Left lung (tissue), 10 donors: ENCODE measurements around the gene PRTG. TPM values are rescaled to one million over a fixed set of nuclear protein-coding genes. Genes with fewer than 3 reads are reported as not detected.

Source experiments
- ATAC-seq: fragments of 200-7000 bp; cut with Tn5 transposase; one replicate; pipeline ENCODE4 v1.9.1; 2020; ENCODE audit warnings: moderate library complexity
- DNase-seq, 4 donors: peaks; one replicate each; pipeline ENCODE4 v3.0.0-alpha.2; 2013 to 2020
- H3K27ac ChIP-seq, 2 donors: fragments of 200-600 bp; sonication (generic) in 1 of 2; one replicate each; pipeline versions ENCODE4 v1.5.0 to v1.8.0; 2020 to 2021
- H3K27me3 ChIP-seq, 2 donors: fragments of 200-600 bp; sonication (generic) in 1 of 2; one replicate each; pipeline versions ENCODE4 v1.5.0 to v1.8.0; 2020 to 2021
- H3K36me3 ChIP-seq, 2 donors: fragments of 200-600 bp; sonication (generic) in 1 of 2; one replicate each; pipeline versions ENCODE4 v1.5.0 to v1.8.0; 2020 to 2021
- H3K4me1 ChIP-seq, 2 donors: fragments of 200-600 bp; one replicate each; pipeline ENCODE4 v1.8.0; 2021
- H3K4me3 ChIP-seq, 2 donors: fragments of 200-600 bp; sonication (generic) in 1 of 2; one replicate each; pipeline versions ENCODE4 v1.5.0 to v1.8.0; 2020 to 2021; ENCODE audit warnings: mild to moderate bottlenecking in 1 of 2
- H3K9me3 ChIP-seq, 2 donors: fragments of 200-600 bp; sonication (generic) in 1 of 2; one replicate each; pipeline versions ENCODE4 v1.5.0 to v1.8.0; 2020 to 2021
- CTCF ChIP-seq, 2 donors: fragments of 200-600 bp; sonication (generic) in 1 of 2; IDR thresholded peaks; one replicate each; pipeline versions ENCODE4 v1.5.0 to v1.8.0; 2021; ENCODE audit warnings: antibody characterized with exemption in 2 of 2
- intact Hi-C, 2 donors: fragments of 100-400 bp; cut with DNase I; formaldehyde crosslinking; loops; one replicate each; pipeline versions ENCODE4 v1.11.2 to v1.14.2; 2022
- polyA plus RNA-seq, 6 donors: library from polyadenylated mRNA; unstranded; fragments of 120-200 nt; gene quantifications; one replicate each; pipeline ENCODE4 v1.2.1, GENCODE V29; 2013; ENCODE audit not compliant: insufficient read length in 6 of 6
- total RNA-seq, 2 donors: library from RNA; stranded (reverse); fragmentation: NEBNext Ultra II Directional; extraction: Animal tissue kit (Norgen Biotek cat#: 25700); gene quantifications; one replicate each; pipeline ENCODE4 v1.2.1, GENCODE V29; 2021
- donor health status: DM: no; HTN: yes; CAD: no.
- donor health status: DM: no; HTN: no; CAD: no.

The PRTG gene
- total and polyA plus RNA-seq, 8 donors: 6.7 to 10.7 (median 6.8) TPM

DNA sequence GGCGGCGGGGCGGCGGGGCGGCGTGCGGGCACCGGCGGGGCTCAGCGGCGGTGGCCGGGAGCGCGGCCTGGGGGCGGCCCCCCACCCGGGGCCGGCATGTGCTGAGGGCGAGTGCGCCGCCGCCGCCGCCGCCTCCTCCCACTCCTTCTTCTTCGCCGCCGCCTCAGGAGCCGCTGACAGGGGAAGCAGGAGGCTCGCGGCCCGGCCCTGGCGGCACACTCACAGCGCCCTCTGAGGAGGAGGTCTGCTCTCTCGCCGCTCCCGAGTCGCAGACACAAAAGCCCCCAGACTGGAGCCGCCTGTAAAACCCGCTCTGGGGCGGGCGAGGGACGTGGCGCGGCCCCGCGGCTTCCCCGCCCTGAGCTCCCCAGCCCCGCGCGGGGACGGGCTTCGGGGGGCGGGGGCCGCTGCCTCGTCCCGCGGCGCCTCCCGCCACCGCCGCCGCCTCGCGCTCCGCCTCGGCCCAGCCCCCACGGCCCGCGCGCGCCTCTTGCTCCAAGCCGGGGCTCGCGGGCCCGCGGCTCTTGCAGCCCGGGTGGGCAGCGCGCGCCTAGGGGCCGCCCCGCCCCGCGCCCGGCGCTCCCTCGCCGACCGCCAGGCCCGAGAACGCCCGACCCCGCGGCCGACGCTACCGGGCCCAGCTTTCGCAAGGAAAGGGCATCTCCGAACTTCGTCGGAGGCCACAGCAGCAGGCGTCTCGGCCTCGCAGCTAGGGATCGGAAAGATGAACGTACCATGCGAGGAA, 154.7 kb downstream of the PRTG start, which contains the start of gene PYGO1:
TSS of gene PYGO1 (minus strand) at position 276 of the 745 bp plus-strand sequence. CDS start 462 bp downstream, outside the sequence.
- Histone ChIP-seq H3K9me3 (no peaks in the 10 kb centered on the region), H3K27me3 (peaks cover 5 to 77% of the 10 kb centered on the region in 2 donors), H3K4me3 (peak within 1 kb of the TSS; percentile 43 to 55), H3K36me3 (no peaks in the 10 kb centered on the region), H3K4me1 (peaks cover 5 to 9% of the 10 kb centered on the region in 2 donors), H3K27ac (peak within 1 kb of the TSS; percentile 69 to 86)
- DNase-seq (peak; percentile 68 to 88 (median 79)), ATAC-seq (peak; percentile 87)
- intact Hi-C loops: no loop called here
- TF ChIP-seq CTCF (IDR thresholded peaks at IDR 0.05): no peak

DNA sequence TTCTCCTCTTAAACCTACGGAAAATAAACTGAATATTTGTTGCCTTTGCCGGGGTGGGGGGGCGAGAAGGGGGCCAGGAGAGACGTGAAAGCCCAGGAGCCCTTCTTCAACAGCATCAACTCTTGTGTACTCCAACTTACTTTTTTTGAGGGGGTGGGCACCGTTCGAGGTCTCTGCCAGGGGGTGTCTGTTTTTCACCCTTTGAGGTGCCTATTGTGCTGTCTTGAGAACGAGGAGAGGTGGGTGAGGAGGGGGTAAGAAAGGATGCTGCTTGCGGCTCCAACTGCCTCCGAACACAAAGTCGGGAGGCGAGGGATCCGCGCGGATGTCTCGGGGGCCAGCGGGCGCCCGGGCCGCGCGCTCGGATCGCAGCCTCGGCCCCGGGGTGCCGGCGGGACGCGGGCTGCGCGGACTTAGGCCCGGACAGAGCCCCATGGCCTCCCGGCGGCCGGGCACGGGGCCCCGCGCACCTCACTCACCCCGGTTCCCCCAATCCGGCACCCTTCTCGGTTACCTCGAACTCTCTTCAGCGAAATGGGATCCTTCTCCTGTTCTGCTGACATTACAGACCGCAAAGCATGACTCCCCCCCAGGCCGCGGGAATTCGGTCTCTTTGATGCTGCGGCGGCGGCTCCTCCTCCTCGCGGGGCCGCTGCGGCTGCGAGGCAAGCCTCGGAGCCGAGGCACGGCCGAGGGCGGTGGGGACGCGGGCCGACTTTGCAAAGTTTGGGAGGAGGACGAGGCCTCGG, 155.5 kb downstream of the PRTG start:
- peaks cover 5 to 9% of the 10 kb centered on the region in 2 donors for H3K4me1 ChIP-seq
- intact Hi-C loops: no loop called here
- ATAC-seq (peak; percentile 54), DNase-seq (peak in 3 of 4 donors; percentile 51 to 76 (median 54))
- peak overlapping the region; percentile 43 to 55 for H3K4me3 ChIP-seq
- no peaks in the 10 kb centered on the region for H3K9me3 ChIP-seq
- no peaks in the 10 kb centered on the region for H3K36me3 ChIP-seq
- peak overlapping the region in 1 of 2 donors; percentile 62 for H3K27ac ChIP-seq
- peaks cover 5 to 77% of the 10 kb centered on the region in 2 donors for H3K27me3 ChIP-seq
- no peak for TF ChIP-seq CTCF (IDR thresholded peaks at IDR 0.05)

DNA sequence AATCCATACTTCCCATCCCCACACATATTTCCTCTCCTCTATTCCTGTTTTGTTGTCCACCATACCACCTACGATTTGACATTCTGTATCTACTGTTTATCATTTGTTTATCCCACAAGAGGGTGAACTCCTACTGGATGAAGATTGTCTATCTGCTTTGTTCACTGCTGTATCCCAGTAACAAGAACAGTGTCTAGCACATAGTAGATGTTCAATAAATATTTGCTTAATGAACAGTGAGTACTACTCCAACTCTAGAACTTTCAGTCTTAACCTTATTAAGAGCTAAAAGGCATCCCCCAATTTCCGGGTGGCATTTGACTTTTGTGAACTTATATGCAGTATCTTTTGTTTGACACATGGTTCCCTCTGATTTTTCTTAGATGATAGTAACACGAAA, 156.1 kb downstream of the PRTG start:
- intact Hi-C loops: no loop called here
- H3K4me3 ChIP-seq: peak overlapping the region in 1 of 2 donors; percentile 43
- no peak for ATAC-seq
- H3K4me1 ChIP-seq: peaks cover 5 to 9% of the 10 kb centered on the region in 2 donors
- H3K27ac ChIP-seq: no peak overlapping the region
- peaks cover 5 to 77% of the 10 kb centered on the region in 2 donors for H3K27me3 ChIP-seq
- TF ChIP-seq CTCF (IDR thresholded peaks at IDR 0.05): no peak
- H3K36me3 ChIP-seq: no peaks in the 10 kb centered on the region
- DNase-seq: no peak
- no peaks in the 10 kb centered on the region for H3K9me3 ChIP-seq

DNA sequence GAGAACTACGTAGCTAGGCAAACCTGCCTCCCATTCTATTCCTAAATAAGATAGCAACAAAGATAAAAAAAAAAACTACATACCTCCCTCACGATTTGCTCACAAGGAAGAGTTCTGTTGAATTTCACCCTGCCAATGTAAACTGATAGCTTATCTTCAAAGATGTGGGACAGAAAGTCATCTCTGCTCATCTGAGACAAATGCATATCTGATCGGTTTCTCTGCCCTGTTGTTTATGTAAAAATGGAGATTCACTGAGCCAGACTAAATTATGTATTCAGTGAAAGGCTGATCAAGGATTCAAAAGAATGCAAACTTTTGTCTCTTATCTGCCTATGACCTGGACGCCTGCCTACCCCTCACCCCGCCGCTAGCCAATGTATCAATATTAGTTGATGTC, 166.0 kb downstream of the PRTG start:
- DNase-seq (no peak), ATAC-seq (no peak)
- no peak for TF ChIP-seq CTCF (IDR thresholded peaks at IDR 0.05)
- H3K27me3 ChIP-seq: peaks cover 0 to 7% of the 10 kb centered on the region in 2 donors
- no peak overlapping the region for H3K27ac ChIP-seq
- H3K9me3 ChIP-seq: no peaks in the 10 kb centered on the region
- no peaks in the 10 kb centered on the region for H3K36me3 ChIP-seq
- intact Hi-C loops: no loop called here
- H3K4me1 ChIP-seq: no peaks in the 10 kb centered on the region
- H3K4me3 ChIP-seq: no peak overlapping the region

- Histone ChIP-seq H3K27ac (no peak overlapping the region), H3K36me3 (no peaks in the 10 kb centered on the region), H3K4me1 (no peaks in the 10 kb centered on the region), H3K9me3 (peaks cover 0 to 3% of the 10 kb centered on the region in 2 donors), H3K27me3 (peaks cover 0 to 7% of the 10 kb centered on the region in 2 donors), H3K4me3 (no peak overlapping the region)
- DNase-seq: no peak
- intact Hi-C loops: no loop called here
- no peak for TF ChIP-seq CTCF (IDR thresholded peaks at IDR 0.05)
- no peak for ATAC-seq
These were observed 168.9 kb downstream of the PRTG start for GRCh38 chr15:55574096-55574495.
